ENCODE measurements around the gene SAP30BP. TPM values are rescaled to one million over a fixed set of nuclear protein-coding genes. Genes with fewer than 3 reads are reported as not detected.
A peak's percentile ranks its signal among the peaks of the same experiment; 100 is the strongest.

The SAP30BP gene
- total and polyA plus RNA-seq, 2 of the 13 experiments (the other 11 are each of a cell fraction or from before 2014, with no cell fraction given), result 67.7 to 99.4 TPM

GRCh38 chr17:75645501-75645888, 21.6 kb upstream of the SAP30BP start (continued):
- TF ChIP-seq ZNF614 (CRISPR knock-in tag; IDR thresholded peaks at IDR 0.05; ENCODE audit: borderline replicate concordance) (no peak), CEBPZ (IDR thresholded peaks at IDR 0.05; ENCODE audit: low read length) (no peak), ZNF569 (CRISPR knock-in tag; IDR thresholded peaks at IDR 0.05; ENCODE audit: borderline replicate concordance) (no peak), ZMAT3 (CRISPR knock-in tag; conservative IDR thresholded peaks at IDR 0.05) (no peak), ZNF768 (CRISPR knock-in tag; IDR thresholded peaks at IDR 0.05) (no peak), ZNF883 (CRISPR knock-in tag; IDR thresholded peaks at IDR 0.05; ENCODE audit: not compliant biosample characterization) (peak; percentile 6), ZNF512 (CRISPR knock-in tag; IDR thresholded peaks at IDR 0.05) (no peak), BATF2 (CRISPR knock-in tag; IDR thresholded peaks at IDR 0.05) (no peak), ONECUT2 (CRISPR knock-in tag; IDR thresholded peaks at IDR 0.05) (no peak), ZNF264 (CRISPR knock-in tag; IDR thresholded peaks at IDR 0.05) (no peak), PHF20 (CRISPR knock-in tag; IDR thresholded peaks at IDR 0.05) (no peak), CCDC6 (CRISPR knock-in tag; IDR thresholded peaks at IDR 0.05) (no peak), ZFX (CRISPR knock-in tag; IDR thresholded peaks at IDR 0.05; ENCODE audit: low read depth) (no peak), HMGXB4 (CRISPR knock-in tag; IDR thresholded peaks at IDR 0.05; ENCODE audit: borderline replicate concordance in 1 of 2, low read depth in 1 of 2) (no peak), SSRP1 (CRISPR knock-in tag; IDR thresholded peaks at IDR 0.05) (no peak), KDM1A (CRISPR knock-in tag; IDR thresholded peaks at IDR 0.05) (no peak), IRF2 (CRISPR knock-in tag; IDR thresholded peaks at IDR 0.05) (no peak), ATRX (CRISPR knock-in tag; IDR thresholded peaks at IDR 0.05; ENCODE audit: borderline replicate concordance) (no peak)
- TF ChIP-seq, protein P1, sequence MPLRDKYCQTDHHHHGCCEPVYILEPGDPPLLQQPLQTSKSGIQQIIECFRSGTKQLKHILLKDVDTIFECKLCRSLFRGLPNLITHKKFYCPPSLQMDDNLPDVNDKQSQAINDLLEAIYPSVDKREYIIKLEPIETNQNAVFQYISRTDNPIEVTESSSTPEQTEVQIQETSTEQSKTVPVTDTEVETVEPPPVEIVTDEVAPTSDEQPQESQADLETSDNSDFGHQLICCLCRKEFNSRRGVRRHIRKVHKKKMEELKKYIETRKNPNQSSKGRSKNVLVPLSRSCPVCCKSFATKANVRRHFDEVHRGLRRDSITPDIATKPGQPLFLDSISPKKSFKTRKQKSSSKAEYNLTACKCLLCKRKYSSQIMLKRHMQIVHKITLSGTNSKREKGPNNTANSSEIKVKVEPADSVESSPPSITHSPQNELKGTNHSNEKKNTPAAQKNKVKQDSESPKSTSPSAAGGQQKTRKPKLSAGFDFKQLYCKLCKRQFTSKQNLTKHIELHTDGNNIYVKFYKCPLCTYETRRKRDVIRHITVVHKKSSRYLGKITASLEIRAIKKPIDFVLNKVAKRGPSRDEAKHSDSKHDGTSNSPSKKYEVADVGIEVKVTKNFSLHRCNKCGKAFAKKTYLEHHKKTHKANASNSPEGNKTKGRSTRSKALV (CRISPR knock-in tag; IDR thresholded peaks at IDR 0.05), result no peak
- TF ChIP-seq, protein P2, sequence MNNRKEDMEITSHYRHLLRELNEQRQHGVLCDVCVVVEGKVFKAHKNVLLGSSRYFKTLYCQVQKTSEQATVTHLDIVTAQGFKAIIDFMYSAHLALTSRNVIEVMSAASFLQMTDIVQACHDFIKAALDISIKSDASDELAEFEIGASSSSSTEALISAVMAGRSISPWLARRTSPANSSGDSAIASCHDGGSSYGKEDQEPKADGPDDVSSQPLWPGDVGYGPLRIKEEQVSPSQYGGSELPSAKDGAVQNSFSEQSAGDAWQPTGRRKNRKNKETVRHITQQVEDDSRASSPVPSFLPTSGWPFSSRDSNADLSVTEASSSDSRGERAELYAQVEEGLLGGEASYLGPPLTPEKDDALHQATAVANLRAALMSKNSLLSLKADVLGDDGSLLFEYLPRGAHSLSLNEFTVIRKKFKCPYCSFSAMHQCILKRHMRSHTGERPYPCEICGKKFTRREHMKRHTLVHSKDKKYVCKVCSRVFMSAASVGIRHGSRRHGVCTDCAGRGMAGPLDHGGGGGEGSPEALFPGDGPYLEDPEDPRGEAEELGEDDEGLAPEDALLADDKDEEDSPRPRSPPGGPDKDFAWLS (CRISPR knock-in tag; IDR thresholded peaks at IDR 0.05; ENCODE audit: borderline replicate concordance), result no peak
